ENCODE data around the gene XK. TPM values are rescaled to one million over a fixed set of nuclear protein-coding genes. Genes with fewer than 3 reads are reported as not detected.
"Not testable (repeated sequence)": the region's sequence is repeated elsewhere in the genome, so short reads cannot be mapped to it uniquely, and the experiment has no call there.

Gene XK
- total and polyA plus RNA-seq, 12 donors, result 1.8 to 10.1 (median 7.2) TPM

GRCh38 chrX:37644381-37645305 is 40.9 kb upstream of the XK start:
- intact Hi-C loops (cut with DNase I), result no loop called here
- DNase-seq, result no peak
- TF ChIP-seq, protein P1, sequence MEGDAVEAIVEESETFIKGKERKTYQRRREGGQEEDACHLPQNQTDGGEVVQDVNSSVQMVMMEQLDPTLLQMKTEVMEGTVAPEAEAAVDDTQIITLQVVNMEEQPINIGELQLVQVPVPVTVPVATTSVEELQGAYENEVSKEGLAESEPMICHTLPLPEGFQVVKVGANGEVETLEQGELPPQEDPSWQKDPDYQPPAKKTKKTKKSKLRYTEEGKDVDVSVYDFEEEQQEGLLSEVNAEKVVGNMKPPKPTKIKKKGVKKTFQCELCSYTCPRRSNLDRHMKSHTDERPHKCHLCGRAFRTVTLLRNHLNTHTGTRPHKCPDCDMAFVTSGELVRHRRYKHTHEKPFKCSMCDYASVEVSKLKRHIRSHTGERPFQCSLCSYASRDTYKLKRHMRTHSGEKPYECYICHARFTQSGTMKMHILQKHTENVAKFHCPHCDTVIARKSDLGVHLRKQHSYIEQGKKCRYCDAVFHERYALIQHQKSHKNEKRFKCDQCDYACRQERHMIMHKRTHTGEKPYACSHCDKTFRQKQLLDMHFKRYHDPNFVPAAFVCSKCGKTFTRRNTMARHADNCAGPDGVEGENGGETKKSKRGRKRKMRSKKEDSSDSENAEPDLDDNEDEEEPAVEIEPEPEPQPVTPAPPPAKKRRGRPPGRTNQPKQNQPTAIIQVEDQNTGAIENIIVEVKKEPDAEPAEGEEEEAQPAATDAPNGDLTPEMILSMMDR (IDR thresholded peaks at IDR 0.05), result no peak
- H3K9me3 ChIP-seq, result no peaks in the 10 kb centered on the region
- ATAC-seq, result no peak
- no peaks in the 10 kb centered on the region for H3K36me3 ChIP-seq
- peaks cover 0 to 14% (median 0%) of the 10 kb centered on the region in 7 donors for H3K27me3 ChIP-seq
- H3K27ac ChIP-seq, result no peak overlapping the region
- H3K4me3 ChIP-seq, result no peak overlapping the region
- H3K4me1 ChIP-seq, result no peaks in the 10 kb centered on the region
- 48 to 74% methylated on average over 6 of the region's 6 CpGs for WGBS, 2 donors

GRCh38 chrX:37646254-37646653 is 39.3 kb upstream of the XK start:
- intact Hi-C loops (cut with DNase I), result no loop called here
- Histone ChIP-seq H3K36me3 (no peaks in the 10 kb centered on the region), H3K4me1 (no peaks in the 10 kb centered on the region), H3K9me3 (no peaks in the 10 kb centered on the region), H3K27ac (no peak overlapping the region), H3K27me3 (peaks cover 0 to 4% (median 0%) of the 10 kb centered on the region in 7 donors), H3K4me3 (no peak overlapping the region)
- TF ChIP-seq, protein P1 (IDR thresholded peaks at IDR 0.05), result peak in 1 of 9 donors; percentile 21
- no peak for DNase-seq
- no peak for ATAC-seq

DNA sequence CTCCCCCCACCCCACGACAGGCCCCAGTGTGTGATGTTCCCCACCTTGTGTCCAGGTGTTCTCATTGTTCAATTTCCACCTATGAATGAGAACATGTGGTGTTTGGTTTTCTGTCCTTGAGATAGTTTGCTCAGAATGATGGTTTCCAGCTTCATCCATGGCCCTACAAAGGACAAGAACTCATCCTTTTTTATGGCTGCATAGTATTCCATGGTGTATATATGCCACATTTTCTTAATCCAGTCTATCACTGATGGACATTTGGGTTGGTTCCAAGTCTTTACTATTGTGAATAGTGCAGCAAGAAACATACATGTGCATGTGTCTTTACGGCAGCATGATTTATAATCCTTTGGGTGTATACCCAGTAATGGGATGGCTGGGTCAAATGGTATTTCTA is 34.7 kb upstream of the XK start:
- intact Hi-C loops (cut with DNase I); H3K4me1 ChIP-seq; H3K36me3 ChIP-seq; ATAC-seq; H3K9me3 ChIP-seq; H3K4me3 ChIP-seq; DNase-seq; H3K27ac ChIP-seq: not testable (repeated sequence)
- WGBS, 2 donors, result 88 to 94% methylated on average over 2 of the region's 2 CpGs
- peaks cover 0 to 15% (median 0%) of the 10 kb centered on the region in 7 donors for H3K27me3 ChIP-seq

GRCh38 chrX:37651921-37652452 is 33.6 kb upstream of the XK start:
- Histone ChIP-seq H3K4me3 (no peak overlapping the region), H3K27ac (no peak overlapping the region), H3K27me3 (peaks cover 0 to 21% (median 0%) of the 10 kb centered on the region in 7 donors), H3K36me3 (no peaks in the 10 kb centered on the region), H3K4me1 (no peaks in the 10 kb centered on the region), H3K9me3 (no peaks in the 10 kb centered on the region)
- intact Hi-C loops (cut with DNase I), result no loop called here
- TF ChIP-seq, protein P1 (IDR thresholded peaks at IDR 0.05), result no peak
- DNase-seq (no peak), ATAC-seq (no peak)
- 91 to 97% methylated on average over 1 of the region's 1 CpG for WGBS, 2 donors
